ENCODE results near the gene CLDN3. TPM values are rescaled to one million over a fixed set of nuclear protein-coding genes. Genes with fewer than 3 reads are reported as not detected.
"Not testable (repeated sequence)": the region's sequence is repeated elsewhere in the genome, so short reads cannot be mapped to it uniquely, and the experiment has no call there.

CLDN3 gene
- polyA plus RNA-seq, 1 donor from 2014 or later: not detected

GRCh38 chr7:73723813-73724212, 46.3 kb downstream of the CLDN3 start:
- H3K79me2 ChIP-seq (replicated peaks; ENCODE audit: insufficient read depth, low read length): peaks cover 4% of the 10 kb centered on the region
- H3K27me3 ChIP-seq (ENCODE audit: insufficient read depth, low read depth, low read length): peaks cover 5% of the 10 kb centered on the region
- no peaks in the 10 kb centered on the region for H3F3A ChIP-seq (ENCODE audit: insufficient read depth, low read length, poor library complexity, severe bottlenecking)
- H2AFZ ChIP-seq (ENCODE audit: low read depth, low read length): no peak overlapping the region
- no peaks in the 10 kb centered on the region for H3K36me3 ChIP-seq (ENCODE audit: insufficient read depth, low read length)
- no peak overlapping the region for H3K4me2 ChIP-seq (ENCODE audit: low read length)
- H3K4me3 ChIP-seq (ENCODE audit: low read length): no peak overlapping the region
- H3K9me2 ChIP-seq (ENCODE audit: insufficient read depth, low read length): no peaks in the 10 kb centered on the region
- H3K27ac ChIP-seq (ENCODE audit: low read length): no peak overlapping the region
- no peaks in the 10 kb centered on the region for H3K9me3 ChIP-seq (ENCODE audit: low read length)
- TF ChIP-seq RAD21 (conservative IDR thresholded peaks at IDR 0.05): no peak
- TF ChIP-seq EZH2 (IDR thresholded peaks at IDR 0.05; ENCODE audit: borderline replicate concordance, insufficient read depth, low read length, poor library complexity, severe bottlenecking): no peak
- TF ChIP-seq SMC3 (conservative IDR thresholded peaks at IDR 0.05; ENCODE audit: poor library complexity): no peak
- no peak for TF ChIP-seq POLR2AphosphoS5 (IDR thresholded peaks at IDR 0.05)
- no peak for TF ChIP-seq REST (IDR thresholded peaks at IDR 0.05; ENCODE audit: borderline replicate concordance)
- TF ChIP-seq MXI1 (conservative IDR thresholded peaks at IDR 0.05; ENCODE audit: poor library complexity, severe bottlenecking): no peak
- TF ChIP-seq EP300 (conservative IDR thresholded peaks at IDR 0.05; ENCODE audit: poor library complexity, severe bottlenecking): no peak
- no peak for TF ChIP-seq TAF1 (IDR thresholded peaks at IDR 0.05; ENCODE audit: low read depth)
- TF ChIP-seq CTCF (IDR thresholded peaks at IDR 0.05; ENCODE audit: poor library complexity, severe bottlenecking): no peak
- H3K9ac ChIP-seq (ENCODE audit: low read length): no peak overlapping the region
- no peaks in the 10 kb centered on the region for H4K20me1 ChIP-seq (ENCODE audit: insufficient read depth)

- Histone ChIP-seq H3K4me2 (ENCODE audit: low read length) (no peak overlapping the region), H3F3A (ENCODE audit: insufficient read depth, low read length, poor library complexity, severe bottlenecking) (no peaks in the 10 kb centered on the region), H3K9me3 (ENCODE audit: low read length) (no peaks in the 10 kb centered on the region), H3K4me3 (ENCODE audit: low read length) (no peak overlapping the region), H3K79me2 (replicated peaks; ENCODE audit: insufficient read depth, low read length) (peaks cover 10% of the 10 kb centered on the region), H2AFZ (ENCODE audit: low read depth, low read length) (no peak overlapping the region), H3K27ac (ENCODE audit: low read length) (no peak overlapping the region), H3K9me2 (ENCODE audit: insufficient read depth, low read length) (no peaks in the 10 kb centered on the region), H3K27me3 (ENCODE audit: insufficient read depth, low read depth, low read length) (peaks cover 5% of the 10 kb centered on the region), H3K36me3 (ENCODE audit: insufficient read depth, low read length) (no peaks in the 10 kb centered on the region), H3K9ac (ENCODE audit: low read length) (no peak overlapping the region), H4K20me1 (ENCODE audit: insufficient read depth) (no peaks in the 10 kb centered on the region)
- TF ChIP-seq REST (IDR thresholded peaks at IDR 0.05; ENCODE audit: borderline replicate concordance): no peak
- no peak for TF ChIP-seq CTCF (IDR thresholded peaks at IDR 0.05; ENCODE audit: poor library complexity, severe bottlenecking)
- no peak for TF ChIP-seq SMC3 (conservative IDR thresholded peaks at IDR 0.05; ENCODE audit: poor library complexity)
- TF ChIP-seq EZH2 (IDR thresholded peaks at IDR 0.05; ENCODE audit: borderline replicate concordance, insufficient read depth, low read length, poor library complexity, severe bottlenecking): no peak
- no peak for TF ChIP-seq EP300 (conservative IDR thresholded peaks at IDR 0.05; ENCODE audit: poor library complexity, severe bottlenecking)
- TF ChIP-seq POLR2AphosphoS5 (IDR thresholded peaks at IDR 0.05): no peak
- no peak for TF ChIP-seq MXI1 (conservative IDR thresholded peaks at IDR 0.05; ENCODE audit: poor library complexity, severe bottlenecking)
- no peak for TF ChIP-seq RAD21 (conservative IDR thresholded peaks at IDR 0.05)
These were observed 47.3 kb downstream of the CLDN3 start for GRCh38 chr7:73722785-73723184.

- H3K4me3 ChIP-seq (ENCODE audit: low read length); H3F3A ChIP-seq (ENCODE audit: insufficient read depth, low read length, poor library complexity, severe bottlenecking); H3K9ac ChIP-seq (ENCODE audit: low read length); H3K9me2 ChIP-seq (ENCODE audit: insufficient read depth, low read length); H3K9me3 ChIP-seq (ENCODE audit: low read length); H3K27ac ChIP-seq (ENCODE audit: low read length); H3K4me2 ChIP-seq (ENCODE audit: low read length); H3K36me3 ChIP-seq (ENCODE audit: insufficient read depth, low read length); H4K20me1 ChIP-seq (ENCODE audit: insufficient read depth); H2AFZ ChIP-seq (ENCODE audit: low read depth, low read length); H3K27me3 ChIP-seq (ENCODE audit: insufficient read depth, low read depth, low read length): not testable (repeated sequence)
- peaks cover 10% of the 10 kb centered on the region for H3K79me2 ChIP-seq (replicated peaks; ENCODE audit: insufficient read depth, low read length)
These were observed 47.9 kb downstream of the CLDN3 start for GRCh38 chr7:73722182-73722581.

All from neural cell (in vitro differentiated cells).